Omental fat pad (tissue), 4 donors: ENCODE data around the gene DDX10. TPM values are rescaled to one million over a fixed set of nuclear protein-coding genes. Genes with fewer than 3 reads are reported as not detected.

Experiments
- ATAC-seq: fragments of 150-250 bp; one replicate; pipeline ENCODE4 v1.9.1; 2016; ENCODE audit warnings: mild to moderate bottlenecking, moderate library complexity; ENCODE audit not compliant: low FRiP score
- DNase-seq: peaks from one replicate; pipeline ENCODE4 v3.0.0-alpha.2; 2019; ENCODE audit warnings: low spot score
- CTCF ChIP-seq, 3 donors: fragments of 450-650 bp; IDR thresholded peaks; one replicate each; pipeline ENCODE4 v1.5.1; 2016 to 2017; ENCODE audit warnings: antibody characterized with exemption in 3 of 3, mild to moderate bottlenecking in 3 of 3, moderate library complexity in 2 of 3
- total RNA-seq, 4 donors: library from RNA; depleted of rRNA; stranded (reverse); fragments of >200 nt; gene quantifications; one replicate each; pipeline ENCODE4 v1.1.0, GENCODE V29; 2016

Gene DDX10
- total RNA-seq, 4 donors from 2014 or later, result 20.2 to 60.6 (median 26.5) TPM

DNA sequence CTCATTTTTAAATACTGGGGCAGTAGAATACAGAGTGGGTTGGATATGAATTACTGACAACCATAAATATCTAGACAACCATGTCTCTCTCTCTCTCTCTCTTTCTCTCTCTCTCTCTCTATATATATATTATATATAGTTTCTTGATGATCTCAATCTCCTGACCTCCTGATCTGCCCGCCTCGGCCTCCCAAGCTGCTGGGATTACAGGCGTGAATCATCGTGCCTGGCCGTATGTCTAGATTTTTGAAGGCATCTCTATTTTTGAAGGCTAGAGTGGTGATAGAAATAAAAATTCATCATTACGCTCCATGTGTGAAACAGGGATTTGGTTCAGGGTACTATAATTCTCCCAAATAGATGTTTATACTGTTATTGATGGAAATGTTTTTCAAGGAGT, 84.1 kb downstream of the DDX10 start:
- ATAC-seq (no peak), DNase-seq (no peak)
- no peak for TF ChIP-seq CTCF (IDR thresholded peaks at IDR 0.05)

- no peak for TF ChIP-seq CTCF (IDR thresholded peaks at IDR 0.05)
- no peak for ATAC-seq
- DNase-seq, result no peak
Observed at GRCh38 chr11:108751444-108751843, 86.6 kb downstream of the DDX10 start.

DNA sequence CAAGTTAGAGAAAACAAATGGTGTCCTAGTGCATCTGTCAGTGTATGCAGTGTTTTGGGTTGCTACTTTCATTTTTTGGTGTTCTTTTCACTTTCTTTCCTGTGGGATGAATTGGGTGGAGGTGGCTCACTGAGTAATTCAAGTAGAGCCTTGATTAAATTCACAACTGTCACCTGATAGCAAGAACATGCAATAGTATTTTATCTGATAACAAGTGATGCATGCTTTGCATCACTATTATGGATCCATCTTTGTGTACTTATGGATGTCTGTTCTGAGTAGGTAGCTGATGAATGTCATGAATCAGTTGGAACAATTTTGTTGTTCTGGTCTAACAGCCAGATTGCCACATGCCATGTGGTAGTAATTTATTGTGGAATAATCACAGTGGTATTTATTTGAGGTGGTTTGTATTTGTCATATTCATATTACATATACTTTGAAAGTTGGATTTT, 87.5 kb downstream of the DDX10 start:
- ATAC-seq (no peak), DNase-seq (no peak)
- no peak for TF ChIP-seq CTCF (IDR thresholded peaks at IDR 0.05)

DNA sequence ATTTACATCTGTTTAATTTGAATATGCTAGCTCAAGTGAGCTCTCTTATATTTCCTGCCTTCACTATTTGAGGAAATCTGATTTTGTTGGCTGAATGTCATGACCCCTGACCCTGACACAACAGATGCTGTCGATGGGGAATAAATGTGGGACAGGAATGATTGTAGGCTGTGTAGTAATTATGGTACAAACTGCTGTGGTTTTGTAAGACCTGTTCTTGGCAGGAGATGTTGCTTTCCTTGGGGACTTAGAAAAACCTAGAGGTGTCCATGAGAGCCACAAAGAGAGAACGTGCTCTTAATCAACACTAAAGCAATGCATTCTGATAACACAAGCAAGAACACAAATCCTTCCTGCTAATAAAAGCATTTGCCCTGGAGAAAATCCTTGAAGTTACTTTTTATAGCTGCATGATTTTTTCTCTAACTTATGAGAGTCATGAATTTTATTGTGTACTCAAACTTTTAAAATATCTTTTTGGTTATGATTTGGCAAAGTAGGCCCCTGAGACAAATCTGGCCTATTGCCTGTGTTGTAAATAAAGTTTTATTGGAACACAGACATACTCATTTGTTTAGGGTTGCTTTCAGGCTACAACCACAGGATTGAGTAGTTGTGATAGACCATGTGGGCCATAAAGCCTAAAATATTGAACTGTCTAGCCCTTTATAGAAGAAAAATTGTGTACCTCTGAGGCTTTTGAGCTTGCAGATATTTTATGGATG, 90.2 kb downstream of the DDX10 start:
- ATAC-seq, result no peak
- no peak for DNase-seq
- no peak for TF ChIP-seq CTCF (IDR thresholded peaks at IDR 0.05)

DNA sequence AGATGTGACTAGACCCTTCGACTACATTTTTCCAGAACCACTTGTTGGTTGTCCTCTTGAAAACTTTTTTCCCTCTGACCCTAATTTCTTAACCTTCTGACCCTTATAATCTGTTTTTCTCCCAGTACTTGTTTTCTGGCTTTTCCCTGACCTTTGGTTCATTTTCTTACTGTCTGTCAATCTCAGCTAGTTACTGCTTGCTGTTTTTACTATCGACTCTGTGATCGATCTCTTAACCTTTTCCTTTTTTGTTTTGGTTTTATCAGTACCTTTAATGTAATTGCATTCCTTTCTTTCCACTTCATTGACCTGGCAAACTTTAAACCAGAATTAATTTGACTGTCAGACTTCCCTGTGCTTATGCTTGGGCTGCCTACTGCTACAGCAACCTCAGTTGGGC, 92.8 kb downstream of the DDX10 start:
- no peak for DNase-seq
- ATAC-seq, result no peak
- TF ChIP-seq CTCF (IDR thresholded peaks at IDR 0.05), result no peak

DNA sequence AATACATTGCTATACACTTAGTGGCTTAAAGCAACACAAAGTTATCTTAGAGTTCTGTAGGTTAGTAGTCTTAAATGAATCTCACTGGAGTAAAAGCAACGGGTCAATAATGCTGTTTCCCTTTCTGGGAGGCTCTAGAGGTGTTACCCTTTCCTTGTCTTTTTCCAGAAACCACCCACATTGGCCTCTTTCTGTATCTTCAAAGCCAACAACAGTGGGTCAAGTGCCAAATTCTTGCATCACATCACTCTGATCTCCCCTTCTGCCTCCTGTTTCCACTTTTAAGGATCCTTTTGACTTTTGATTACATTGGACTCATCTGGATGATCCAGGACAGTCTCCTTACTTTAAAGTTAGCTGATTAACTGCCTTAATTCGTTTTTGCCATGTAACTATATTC, 93.6 kb downstream of the DDX10 start:
- ATAC-seq (no peak), DNase-seq (no peak)
- no peak for TF ChIP-seq CTCF (IDR thresholded peaks at IDR 0.05)

DNA sequence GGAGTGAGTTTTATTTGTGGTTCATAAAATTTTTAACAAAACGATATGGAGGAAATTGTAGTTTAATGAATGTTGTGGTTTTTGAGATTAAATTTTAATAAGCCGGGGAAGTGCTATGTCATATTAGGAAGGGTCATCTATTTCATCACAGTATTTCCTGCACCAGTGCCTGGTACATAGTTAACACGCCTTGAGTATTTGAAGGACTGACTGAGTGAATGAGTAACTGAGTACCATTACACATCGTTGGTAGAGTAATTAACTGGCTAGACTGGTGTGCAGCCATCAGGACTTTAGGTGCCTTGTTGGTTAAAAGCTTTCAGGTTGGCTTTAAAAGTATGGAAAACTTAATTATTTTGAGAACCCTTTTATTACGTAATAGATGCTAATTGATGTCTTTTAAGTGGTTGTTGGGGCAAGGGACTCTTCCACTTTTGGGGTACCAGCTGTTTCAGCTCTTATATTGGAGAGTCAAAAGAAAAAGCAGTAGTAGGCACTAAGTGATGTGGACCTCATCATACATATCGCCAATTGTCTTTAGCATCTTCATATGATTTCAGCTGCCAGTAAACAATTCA, 101.8 kb downstream of the DDX10 start:
- TF ChIP-seq CTCF (IDR thresholded peaks at IDR 0.05), result no peak
- no peak for ATAC-seq
- no peak for DNase-seq
